ENCODE results near the gene GAA. TPM values are rescaled to one million over a fixed set of nuclear protein-coding genes. Genes with fewer than 3 reads are reported as not detected.

GAA gene
- total and polyA plus RNA-seq, 2 of the 8 experiments (the other 6 are each of a cell fraction or from before 2014, with no cell fraction given) = 14.8 to 30.0 TPM

DNA sequence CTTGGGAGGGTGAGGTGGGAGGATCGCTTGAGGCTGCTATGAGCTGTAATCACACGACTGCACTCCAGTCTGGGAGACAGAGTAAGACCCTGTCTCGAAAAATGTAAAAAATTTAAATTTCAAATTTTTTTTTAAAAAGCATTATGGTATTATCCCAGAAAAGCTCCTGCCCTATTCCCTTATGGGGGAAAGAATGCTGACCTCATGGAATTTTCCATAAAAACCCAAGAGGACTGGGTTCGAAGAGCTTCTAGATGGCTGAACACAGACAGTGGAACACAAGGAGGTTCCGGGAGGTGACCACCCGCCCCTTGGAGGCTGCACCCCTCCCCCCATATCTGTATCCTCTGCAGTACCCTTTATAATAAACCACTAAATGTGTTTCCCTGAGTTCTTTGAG lies 41.5 kb downstream of the GAA start:
- Histone ChIP-seq H4K5ac (ENCODE audit: insufficient read length, low read depth, low read length) (no peak overlapping the region), H4K20me1 (replicated peaks in 1 of 2; ENCODE audit: control insufficient read depth in 1 of 2, insufficient read depth in 2 of 2, low read length in 2 of 2) (peaks cover 7 to 30% of the 10 kb centered on the region in 2 experiments), H2AFZ (ENCODE audit: low read length) (no peak overlapping the region), H3K23me2 (ENCODE audit: low read depth, low read length) (peaks cover 9% of the 10 kb centered on the region), H3K4me2 (ENCODE audit: insufficient read depth in 1 of 2, low read depth in 2 of 2, low read length in 2 of 2) (no peak overlapping the region), H2BK20ac (ENCODE audit: low read length) (no peak overlapping the region), H3K4ac (replicated peaks; ENCODE audit: insufficient read length, low read depth, low read length) (no peak overlapping the region), H2BK120ac (replicated peaks; ENCODE audit: low read depth, low read length) (no peak overlapping the region), H3K27me3 (replicated peaks in 1 of 4; ENCODE audit: control insufficient read depth in 3 of 4, extremely low read depth in 1 of 4, insufficient read depth in 3 of 4, low read length in 3 of 4) (no peaks in the 10 kb centered on the region), H3K56ac (replicated peaks; ENCODE audit: insufficient read length, low read depth, low read length) (no peak overlapping the region), H3K18ac (ENCODE audit: extremely low read depth, low read length) (no peak overlapping the region), H3K4me3 (ENCODE audit: extremely low read depth in 1 of 4, insufficient read depth in 2 of 4, low read depth in 3 of 4, low read length in 4 of 4) (no peak overlapping the region), H2AK5ac (ENCODE audit: low read depth, low read length) (no peak overlapping the region), H3K14ac (ENCODE audit: insufficient read length) (no peak overlapping the region), H3K27ac (ENCODE audit: low read depth, low read length) (no peak overlapping the region), H3K9me3 (ENCODE audit: insufficient read depth in 2 of 2, low read depth in 1 of 2, low read length in 1 of 2) (no peaks in the 10 kb centered on the region), H3K79me2 (ENCODE audit: control insufficient read depth in 1 of 2, insufficient read depth in 2 of 2, low read length in 2 of 2) (peaks cover 22 to 45% of the 10 kb centered on the region in 2 experiments), H2BK15ac (ENCODE audit: low read length) (no peak overlapping the region), H2BK5ac (ENCODE audit: low read depth, low read length) (no peak overlapping the region), H3K79me1 (ENCODE audit: low read depth, low read length) (peaks cover 16% of the 10 kb centered on the region), H3K36me3 (ENCODE audit: control insufficient read depth in 2 of 4, insufficient read depth in 4 of 4, low read length in 3 of 4) (peaks cover 37 to 61% (median 55%) of the 10 kb centered on the region in 4 experiments), H2BK12ac (ENCODE audit: low read depth, low read length) (no peak overlapping the region), H4K8ac (ENCODE audit: extremely low read depth, insufficient read depth, low read length) (no peak overlapping the region), H3K23ac (ENCODE audit: insufficient read length) (no peak overlapping the region), H3K9ac (replicated peaks in 1 of 4; ENCODE audit: extremely low read depth in 1 of 4, low read depth in 3 of 4, low read length in 3 of 4) (no peak overlapping the region), H4K91ac (replicated peaks; ENCODE audit: insufficient read length, low read length) (no peak overlapping the region), H3K4me1 (replicated peaks in 1 of 4; ENCODE audit: control insufficient read depth in 3 of 4, insufficient read depth in 4 of 4, low read length in 3 of 4) (peaks cover 0 to 13% (median 3%) of the 10 kb centered on the region in 4 experiments; a peak in 4 of 7 replicates)
- ChIA-PET POLR2A (ENCODE audit: partially characterized antibody) (interaction anchor here (0.7 to 11.5 kb wide), 7 partner anchors 11 to 364 kb away, joined by 3 to 103 read pairs (median 4); partner anchors contain the start of gene GAA), CTCF (ENCODE audit: partially characterized antibody) (interaction anchor here (0.5 to 2.1 kb wide), 10 partner anchors 15 to 119 kb away, joined by 3 to 8 read pairs (median 3); partner anchors contain the start of gene GAA)
- TF ChIP-seq CBX5 (IDR thresholded peaks at IDR 0.05; ENCODE audit: low read depth, low read length) (no peak), SIRT6 (IDR thresholded peaks at IDR 0.05; ENCODE audit: low read length) (no peak), KDM5A (IDR thresholded peaks at IDR 0.05; ENCODE audit: low read length) (no peak), RFX5 (IDR thresholded peaks at IDR 0.05; ENCODE audit: borderline replicate concordance, low read depth, low read length) (no peak), CHD2 (IDR thresholded peaks at IDR 0.05; ENCODE audit: low read length) (no peak), SIX5 (IDR thresholded peaks at IDR 0.05; ENCODE audit: low read depth, low read length) (no peak), NRF1 (IDR thresholded peaks at IDR 0.05; ENCODE audit: low read depth, low read length) (no peak)
- TF ChIP-seq, protein P1, sequence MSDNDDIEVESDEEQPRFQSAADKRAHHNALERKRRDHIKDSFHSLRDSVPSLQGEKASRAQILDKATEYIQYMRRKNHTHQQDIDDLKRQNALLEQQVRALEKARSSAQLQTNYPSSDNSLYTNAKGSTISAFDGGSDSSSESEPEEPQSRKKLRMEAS (IDR thresholded peaks at IDR 0.05) = no peak
- TF ChIP-seq, protein P2, sequence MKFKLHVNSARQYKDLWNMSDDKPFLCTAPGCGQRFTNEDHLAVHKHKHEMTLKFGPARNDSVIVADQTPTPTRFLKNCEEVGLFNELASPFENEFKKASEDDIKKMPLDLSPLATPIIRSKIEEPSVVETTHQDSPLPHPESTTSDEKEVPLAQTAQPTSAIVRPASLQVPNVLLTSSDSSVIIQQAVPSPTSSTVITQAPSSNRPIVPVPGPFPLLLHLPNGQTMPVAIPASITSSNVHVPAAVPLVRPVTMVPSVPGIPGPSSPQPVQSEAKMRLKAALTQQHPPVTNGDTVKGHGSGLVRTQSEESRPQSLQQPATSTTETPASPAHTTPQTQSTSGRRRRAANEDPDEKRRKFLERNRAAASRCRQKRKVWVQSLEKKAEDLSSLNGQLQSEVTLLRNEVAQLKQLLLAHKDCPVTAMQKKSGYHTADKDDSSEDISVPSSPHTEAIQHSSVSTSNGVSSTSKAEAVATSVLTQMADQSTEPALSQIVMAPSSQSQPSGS (IDR thresholded peaks at IDR 0.05; ENCODE audit: low read length) = no peak
- no peak for DNase-seq (ENCODE audit: low read depth in 1 of 2, low spot score in 2 of 2)
- FAIRE-seq = no peak
- 96% methylated on average over 6 of the region's 6 CpGs; no CpG with 5 or more reads in 1 of the 2 experiments for WGBS, 2 experiments (ENCODE audit: extremely low coverage in 1 of 2, insufficient coverage in 1 of 2, insufficient read length in 1 of 2, insufficient replicate concordance in 2 of 2, low coverage in 1 of 2, low lambda C conversion rate in 2 of 2, missing lambda C conversion rate in 1 of 2)
